NCI-H82 (cell line): Measurements from ENCODE around the gene SUSD3.

ENCODE experiments used
- DNase-seq: peaks from one replicate; lab custom pipeline; 2025; lab: John Stamatoyannopoulos, UW

Gene SUSD3

DNA sequence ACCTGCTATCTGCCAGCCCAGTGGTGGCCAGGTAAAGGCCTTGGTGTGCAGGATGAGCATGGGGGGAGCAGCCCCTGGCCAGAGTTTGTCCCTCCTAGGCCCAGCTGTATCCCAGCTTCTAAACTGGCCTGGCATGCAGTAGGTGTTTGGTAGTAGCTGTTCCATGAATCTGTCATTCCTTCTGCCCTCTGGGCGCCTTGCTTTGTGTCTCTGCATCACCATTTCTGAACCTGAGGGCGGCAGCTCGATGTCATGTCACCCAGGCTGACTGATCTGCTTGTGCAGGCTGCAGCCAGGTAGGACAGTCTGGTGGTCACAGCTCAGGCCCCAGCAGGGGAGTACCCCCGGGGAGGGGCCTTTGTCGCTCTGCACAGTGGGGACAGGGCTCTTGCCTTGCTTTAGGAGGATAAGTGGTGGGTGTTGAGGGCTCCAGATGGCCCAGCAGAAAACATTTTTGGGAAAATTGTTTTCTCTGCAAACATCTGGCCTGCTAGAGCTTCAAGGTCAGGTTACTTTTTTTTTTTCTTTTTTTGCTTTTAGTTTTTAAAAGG lies 4.6 kb upstream of the SUSD3 start:
- no peak for DNase-seq

DNA sequence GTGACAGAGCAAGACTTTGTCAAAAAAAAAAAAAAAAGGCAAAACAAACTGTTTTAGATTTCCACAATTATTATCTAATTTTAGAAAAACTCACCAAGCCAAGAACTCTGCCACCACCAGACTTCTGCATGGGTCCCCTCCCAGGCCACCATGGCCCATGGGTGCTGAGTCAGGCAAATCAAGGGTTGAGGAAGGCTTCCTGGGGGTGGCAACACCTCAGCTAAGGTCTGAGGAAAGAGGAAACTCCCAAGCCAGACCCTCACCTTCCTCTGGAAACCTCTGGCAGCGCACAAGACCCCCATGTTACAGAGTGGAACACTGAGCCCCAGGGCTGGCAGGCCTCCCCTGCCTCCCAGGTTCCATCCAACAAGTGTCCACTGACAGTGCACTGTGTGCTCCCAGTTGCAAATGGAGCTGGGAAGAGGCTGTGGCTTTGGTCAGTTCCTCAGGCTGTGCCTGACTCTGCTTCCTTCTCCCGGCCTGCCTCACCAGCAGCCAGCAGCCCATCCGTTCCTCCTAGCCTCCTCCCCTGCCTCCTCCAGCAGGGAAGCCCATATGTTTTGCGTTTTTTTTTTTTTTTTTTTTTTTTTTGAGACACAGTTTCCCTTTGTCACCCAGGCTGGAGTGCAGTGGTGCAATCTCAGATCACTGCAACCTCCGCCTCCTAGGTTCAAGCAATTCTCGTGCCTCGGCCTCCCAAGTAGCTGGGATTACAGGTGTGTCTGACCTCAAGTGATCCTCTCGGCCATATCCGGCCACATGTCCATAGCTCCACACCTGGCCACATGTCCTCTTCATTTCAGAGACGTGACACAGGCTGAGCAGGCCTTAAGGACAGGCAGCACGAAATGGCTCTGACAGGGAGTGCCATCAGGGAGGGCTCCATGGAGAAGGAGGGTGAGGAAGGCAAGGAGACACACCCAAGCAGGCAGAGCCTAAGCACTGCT lies 3.5 kb upstream of the SUSD3 start:
- DNase-seq, result no peak

GRCh38 chr9:93057042-93057702 lies 1.3 kb upstream of the SUSD3 start:
- no peak for DNase-seq

DNA sequence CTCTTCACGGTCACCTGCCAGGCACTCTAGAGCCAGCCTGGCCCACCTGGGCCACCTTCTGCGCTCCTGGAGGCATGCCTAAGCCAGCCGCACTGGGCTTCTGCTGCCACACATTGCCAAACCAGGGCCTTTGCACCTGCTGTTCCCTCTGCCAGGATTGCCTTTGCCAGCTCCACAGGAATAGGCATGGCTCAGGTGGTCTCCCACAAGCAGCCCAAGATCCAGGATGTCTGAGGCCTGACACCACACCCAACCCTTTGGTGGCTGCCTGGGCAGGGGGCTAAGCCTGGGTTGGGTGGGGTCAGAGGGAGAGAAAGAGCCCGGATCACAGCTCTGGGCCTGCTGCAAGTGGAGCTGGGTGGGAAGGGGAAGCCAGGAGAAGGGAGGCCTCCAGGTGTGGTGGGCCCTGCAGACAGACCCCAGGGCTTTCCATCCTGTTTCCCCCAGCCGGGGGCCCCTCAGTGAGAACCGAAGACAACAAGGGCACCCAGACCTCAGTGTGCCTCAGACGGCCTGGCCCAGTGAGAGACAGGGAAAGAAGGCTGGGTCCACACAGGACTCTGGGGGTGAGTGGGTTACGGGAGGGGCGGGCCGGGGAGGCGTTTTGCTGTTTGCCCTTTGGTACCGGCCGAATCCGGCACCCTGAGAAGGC lies 672 bp upstream of the SUSD3 start:
- no peak for DNase-seq

DNA sequence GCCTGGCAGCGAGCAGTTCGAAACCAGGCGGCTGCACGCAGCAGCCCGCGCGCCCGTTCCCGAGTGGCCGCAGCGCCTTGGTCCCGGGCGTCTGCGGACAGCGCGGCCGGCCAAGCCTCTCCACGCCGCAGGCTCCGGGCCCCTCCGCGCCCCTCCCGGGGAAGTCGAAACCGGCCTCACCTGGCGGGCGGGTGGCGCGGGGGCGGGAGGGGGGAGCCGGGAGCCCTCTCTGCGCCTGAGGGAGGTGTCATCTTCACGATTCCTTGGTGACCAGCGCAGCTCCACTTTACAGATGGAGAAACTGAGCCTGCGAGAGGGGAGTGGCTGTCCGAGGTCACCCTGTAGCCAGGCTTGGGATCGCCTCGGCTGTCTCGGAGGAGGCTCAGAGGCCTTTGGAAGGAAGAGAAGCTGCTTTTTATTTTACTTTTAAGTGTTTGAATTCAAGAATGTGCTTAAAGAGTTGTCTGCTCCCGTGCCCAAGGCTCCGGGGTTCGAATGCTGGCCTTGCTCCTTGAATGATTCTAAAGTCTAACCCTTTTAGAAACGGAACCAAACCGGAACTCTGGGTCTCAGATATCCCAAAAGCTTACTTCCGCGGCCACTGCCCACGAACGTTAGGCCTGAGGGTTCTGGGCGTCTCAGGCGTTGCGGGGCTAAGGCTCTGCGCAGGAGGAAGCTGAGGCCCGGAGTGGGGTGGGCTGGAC lies 662 bp downstream of the SUSD3 start:
- no peak for DNase-seq

DNA sequence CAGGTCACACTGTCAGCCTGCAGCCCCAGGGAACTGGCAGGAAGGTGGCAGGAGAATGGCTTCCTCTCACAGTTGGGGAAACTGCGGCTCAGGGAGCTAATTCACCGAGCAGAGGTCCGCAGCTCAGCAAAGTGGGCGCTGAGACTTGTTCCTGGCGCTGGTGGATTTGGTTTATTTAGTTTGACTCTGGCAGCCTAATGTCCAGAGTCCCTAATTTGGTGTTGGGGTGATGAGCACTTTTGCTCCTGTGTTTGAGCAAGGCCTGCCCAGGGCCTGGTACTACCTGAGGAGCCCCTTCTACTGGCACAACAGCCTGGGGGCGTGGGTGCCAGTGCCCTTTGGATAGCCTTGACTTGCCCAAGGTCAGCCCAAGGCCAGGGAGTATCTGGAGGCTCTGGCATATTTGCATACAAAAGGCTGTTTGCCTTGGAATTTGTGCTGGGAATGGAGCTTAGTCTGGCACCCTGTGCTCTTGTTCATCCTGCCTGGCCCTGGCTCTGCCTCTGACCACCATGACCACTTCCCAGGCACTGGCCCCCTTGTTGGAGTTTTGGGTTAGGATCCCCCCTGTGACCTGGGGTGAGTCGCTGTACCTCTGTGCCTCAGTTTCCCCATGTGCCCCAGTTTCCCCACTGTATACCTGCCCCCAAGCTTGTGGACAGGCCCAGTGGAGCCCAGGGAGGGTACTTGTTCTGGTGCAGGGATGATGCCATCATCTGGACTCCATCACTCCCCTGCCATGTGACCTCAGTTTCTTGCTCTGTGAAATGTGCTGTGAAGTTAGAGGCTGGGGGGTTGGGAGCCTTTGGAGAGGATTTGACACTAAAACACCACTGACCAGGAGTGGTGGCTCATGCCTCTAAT lies 1.4 kb downstream of the SUSD3 start:
- DNase-seq, result no peak

- no peak for DNase-seq
Measured at GRCh38 chr9:93060746-93061259, 2.3 kb downstream of the SUSD3 start.

GRCh38 chr9:93061260-93061751 lies 2.8 kb downstream of the SUSD3 start:
- no peak for DNase-seq

DNA sequence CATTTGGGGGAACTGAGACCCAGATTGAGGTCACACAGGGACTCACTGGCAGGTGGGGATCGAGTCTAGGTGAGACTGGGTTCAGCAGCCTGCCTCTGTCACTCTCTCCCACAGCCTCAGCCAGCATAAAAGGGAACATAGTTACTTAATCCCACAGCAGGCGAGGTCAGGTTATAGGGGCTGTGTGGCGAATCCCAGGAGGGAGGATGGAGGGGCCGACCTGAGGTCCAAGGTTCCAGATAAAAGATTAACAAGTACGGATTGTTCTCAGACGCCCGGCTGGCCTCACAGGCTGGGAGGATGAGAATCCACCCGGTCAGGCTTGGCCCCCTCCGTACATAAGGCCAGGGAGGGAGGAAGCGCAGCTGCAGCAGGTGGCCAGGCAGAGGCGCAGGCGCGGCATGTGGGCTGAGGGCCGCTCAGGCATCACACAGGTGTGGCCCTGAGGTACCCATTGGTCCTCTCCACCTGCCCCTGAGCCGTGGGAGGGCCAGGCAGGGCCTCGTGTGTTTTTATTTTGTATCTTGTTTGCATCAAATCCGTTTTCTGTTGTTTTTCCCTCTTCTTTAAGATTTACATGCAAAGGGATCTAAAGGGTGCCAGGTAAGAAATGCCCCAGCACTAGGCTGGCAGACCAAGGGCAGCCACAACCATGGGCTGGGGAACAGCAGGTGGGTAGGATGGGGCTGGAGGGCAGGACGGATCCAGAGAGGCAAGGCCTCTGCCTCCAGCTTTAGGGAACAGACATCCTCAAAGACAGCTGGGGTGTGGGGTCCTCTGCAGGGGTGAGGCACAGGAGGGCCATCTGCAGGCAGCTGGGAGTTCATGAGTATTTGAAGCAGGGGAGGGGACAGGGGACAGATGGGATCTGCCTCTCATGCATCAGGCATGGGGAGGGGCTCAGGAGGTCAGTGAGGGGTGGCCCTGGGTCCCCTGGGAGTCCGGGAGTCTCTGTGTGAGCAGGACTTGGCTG lies 3.6 kb downstream of the SUSD3 start:
- peak; percentile 70 for DNase-seq

DNA sequence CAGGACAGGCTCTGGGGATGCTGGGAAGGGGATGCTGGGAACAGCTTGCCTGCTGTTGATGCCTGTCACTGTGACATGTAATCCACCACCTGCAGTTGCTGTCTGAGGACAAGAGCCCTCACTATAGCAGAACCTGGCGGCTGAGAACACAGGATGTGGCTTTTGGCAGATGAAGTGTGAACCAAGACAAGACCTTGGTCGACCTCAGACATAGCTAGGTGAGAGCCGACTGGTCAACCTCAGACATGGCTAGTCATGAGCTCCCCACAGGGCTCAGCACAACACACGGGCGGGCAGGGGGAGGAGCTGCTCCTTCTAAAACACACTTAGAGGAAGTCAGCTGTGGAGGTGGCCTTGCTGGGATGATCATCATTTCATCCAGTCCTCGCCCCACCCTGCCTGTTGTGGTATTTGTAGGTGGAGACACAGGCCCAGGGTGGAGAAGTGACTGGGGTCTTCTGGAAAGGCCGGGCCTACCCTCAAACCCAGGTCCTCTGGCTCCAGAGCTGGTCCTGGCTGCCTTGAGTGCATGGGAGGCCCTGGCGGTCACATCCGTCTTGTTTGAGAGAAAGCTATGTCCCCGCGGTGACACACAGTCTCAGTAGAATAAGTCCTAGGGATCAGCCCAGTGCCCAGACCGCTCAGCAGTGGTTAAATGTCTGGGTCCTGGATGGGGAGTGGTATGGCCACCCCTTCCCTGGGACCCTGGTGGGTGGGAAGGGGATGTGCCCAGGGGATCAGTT lies 6.1 kb downstream of the SUSD3 start:
- peak; percentile 38 for DNase-seq

GRCh38 chr9:93065135-93065720 lies 6.7 kb downstream of the SUSD3 start:
- DNase-seq, result no peak

- no peak for DNase-seq
Measured at GRCh38 chr9:93066978-93067603, 8.6 kb downstream of the SUSD3 start.

GRCh38 chr9:93068956-93069355 lies 10.5 kb downstream of the SUSD3 start:
- no peak for DNase-seq

DNA sequence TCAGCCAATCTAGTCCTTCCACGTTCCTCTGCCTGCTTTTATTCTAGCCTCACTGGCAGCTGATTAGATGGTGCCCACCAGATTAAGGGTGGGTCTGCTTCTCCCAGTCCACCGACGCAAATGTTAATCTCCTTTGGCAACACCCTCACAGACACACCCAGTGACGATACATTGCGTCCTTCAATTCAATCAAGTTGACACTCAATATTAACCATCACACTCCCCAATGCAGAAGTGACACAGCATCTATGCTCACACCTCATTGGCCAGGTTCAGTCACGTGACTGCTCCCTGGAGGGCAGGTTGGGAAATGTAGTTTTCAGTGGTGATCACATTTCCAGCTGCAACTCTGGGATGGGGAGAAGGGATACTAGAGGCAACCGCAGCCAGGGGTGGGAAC lies 13.0 kb downstream of the SUSD3 start:
- DNase-seq, result peak; percentile 72

DNA sequence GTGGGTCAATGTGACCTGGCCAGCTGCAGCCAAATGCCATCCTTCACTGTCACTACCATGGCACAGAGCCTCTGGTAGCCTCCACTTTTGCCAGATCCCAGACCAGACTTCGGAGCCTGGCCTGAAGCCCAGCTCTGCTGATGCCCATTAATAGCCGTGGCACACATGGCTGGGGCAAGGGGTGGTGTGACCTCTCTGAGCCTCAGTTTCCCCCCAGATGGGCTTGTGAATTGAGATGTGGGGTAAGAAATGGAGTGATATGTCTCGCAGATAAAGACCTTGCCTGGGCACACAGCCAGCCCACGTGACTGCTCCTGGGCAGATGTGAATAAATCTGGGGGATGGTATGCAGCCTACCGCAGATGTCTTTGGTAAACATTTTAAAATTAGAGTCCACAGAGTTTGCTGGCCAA lies 13.9 kb downstream of the SUSD3 start:
- DNase-seq, result peak; percentile 12

- DNase-seq, result no peak
Measured at GRCh38 chr9:93076101-93076791, 17.7 kb downstream of the SUSD3 start.

DNA sequence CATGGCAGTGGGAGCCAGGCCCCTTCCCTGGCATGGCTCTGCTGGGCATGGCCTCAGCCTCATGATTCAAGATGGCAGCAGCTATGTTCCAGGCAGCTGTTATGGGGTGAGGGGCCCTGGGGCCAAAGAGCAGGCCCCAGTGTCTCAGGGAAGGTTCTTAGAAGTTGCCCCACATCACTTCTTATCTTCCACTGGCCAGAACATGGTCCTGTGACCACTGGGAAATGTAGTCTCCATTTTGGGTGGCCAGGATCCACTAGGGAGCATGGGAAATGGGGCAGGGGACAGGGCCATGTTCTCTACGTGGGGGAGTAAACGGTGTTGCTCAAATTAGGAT lies 18.3 kb downstream of the SUSD3 start:
- no peak for DNase-seq
